Measurements from ENCODE around the gene OXNAD1. TPM values are rescaled to one million over a fixed set of nuclear protein-coding genes. Genes with fewer than 3 reads are reported as not detected.

The OXNAD1 gene
- total RNA-seq, 1 experiment from 2014 or later, result 6.6 TPM

DNA sequence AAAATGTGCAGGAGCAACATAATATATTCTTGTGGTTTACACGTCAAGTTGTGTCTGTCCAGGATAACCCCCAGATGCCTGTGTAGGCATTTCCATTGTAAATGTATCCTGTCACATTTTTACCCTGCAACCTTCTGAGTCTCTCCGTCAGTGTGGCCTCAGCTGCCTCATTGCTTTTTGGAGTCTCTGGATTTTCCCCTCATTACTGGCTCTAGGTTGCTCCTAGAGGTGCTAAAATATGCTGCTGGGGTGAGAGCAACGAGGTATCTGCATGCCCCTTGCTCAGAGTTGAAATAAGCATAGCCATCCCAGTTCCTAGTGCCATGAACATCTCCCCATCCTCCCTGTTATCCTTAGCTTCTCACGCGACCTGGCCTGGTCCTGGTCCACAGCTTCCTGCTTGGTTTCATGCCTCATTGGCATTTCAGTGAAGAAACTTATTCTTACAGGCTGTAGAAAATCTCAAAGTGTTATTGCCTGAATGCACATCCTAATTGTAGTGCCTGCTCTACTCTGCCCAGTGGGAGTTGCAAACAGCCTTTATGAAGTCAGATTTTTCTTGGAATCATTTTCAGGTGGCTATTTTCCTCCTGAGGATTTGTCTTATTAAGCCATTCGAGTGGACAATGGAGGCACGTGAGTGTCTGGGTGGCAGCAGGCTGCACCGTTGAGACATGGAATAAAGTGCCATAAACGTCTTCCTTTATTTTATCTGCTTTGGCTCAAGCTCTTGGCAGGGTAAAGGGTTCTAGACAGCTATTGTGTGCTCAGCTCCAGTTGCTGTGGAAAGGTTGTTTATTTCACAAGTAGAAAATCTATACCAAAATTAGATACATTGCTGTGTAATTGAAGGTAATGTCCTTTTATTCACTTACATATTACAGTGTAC is 33.2 kb downstream of the OXNAD1 start:
- CTCF ChIA-PET, result no interaction called here

GRCh38 chr3:16298891-16299290 is 33.9 kb downstream of the OXNAD1 start:
- no TSS peak for BruUV-seq (replicated peaks)
- no peaks in the 10 kb centered on the region for H3K4me1 ChIP-seq (ENCODE audit: control insufficient read depth, insufficient read depth, low read length)
- H3K36me3 ChIP-seq (ENCODE audit: control insufficient read depth, insufficient read depth, low read length), result no peaks in the 10 kb centered on the region
- no peaks in the 10 kb centered on the region for H3K9me3 ChIP-seq (ENCODE audit: control insufficient read depth, insufficient read depth, low read depth, low read length)
- CTCF ChIA-PET, result no interaction called here
- intact Hi-C loops (cut with micrococcal nuclease; ENCODE audit: unreplicated experiment) (no loop called here), in situ Hi-C loops (cut with HindIII; ENCODE audit: low pct_unique_long_range_greater_than_20kb, low sequenced_read_pairs) (no loop called here)
- no peak overlapping the region for H3K4me3 ChIP-seq (ENCODE audit: low read depth in 2 of 2, low read length in 2 of 2)
- no peak for DNase-seq (ENCODE audit: low read depth, low spot score)
- H3K27ac ChIP-seq (ENCODE audit: low read length), result no peak overlapping the region
- no peaks in the 10 kb centered on the region for H3K27me3 ChIP-seq (ENCODE audit: control insufficient read depth, insufficient read depth, low read length)
- ATAC-seq, result no peak
- TF ChIP-seq, protein P1, sequence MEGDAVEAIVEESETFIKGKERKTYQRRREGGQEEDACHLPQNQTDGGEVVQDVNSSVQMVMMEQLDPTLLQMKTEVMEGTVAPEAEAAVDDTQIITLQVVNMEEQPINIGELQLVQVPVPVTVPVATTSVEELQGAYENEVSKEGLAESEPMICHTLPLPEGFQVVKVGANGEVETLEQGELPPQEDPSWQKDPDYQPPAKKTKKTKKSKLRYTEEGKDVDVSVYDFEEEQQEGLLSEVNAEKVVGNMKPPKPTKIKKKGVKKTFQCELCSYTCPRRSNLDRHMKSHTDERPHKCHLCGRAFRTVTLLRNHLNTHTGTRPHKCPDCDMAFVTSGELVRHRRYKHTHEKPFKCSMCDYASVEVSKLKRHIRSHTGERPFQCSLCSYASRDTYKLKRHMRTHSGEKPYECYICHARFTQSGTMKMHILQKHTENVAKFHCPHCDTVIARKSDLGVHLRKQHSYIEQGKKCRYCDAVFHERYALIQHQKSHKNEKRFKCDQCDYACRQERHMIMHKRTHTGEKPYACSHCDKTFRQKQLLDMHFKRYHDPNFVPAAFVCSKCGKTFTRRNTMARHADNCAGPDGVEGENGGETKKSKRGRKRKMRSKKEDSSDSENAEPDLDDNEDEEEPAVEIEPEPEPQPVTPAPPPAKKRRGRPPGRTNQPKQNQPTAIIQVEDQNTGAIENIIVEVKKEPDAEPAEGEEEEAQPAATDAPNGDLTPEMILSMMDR (IDR thresholded peaks at IDR 0.05), result no peak
- TF ChIP-seq TCF7L2 (IDR thresholded peaks at IDR 0.05; ENCODE audit: low read depth, low read length) (no peak), POLR2AphosphoS5 (IDR thresholded peaks at IDR 0.05; ENCODE audit: low read depth, low read length) (no peak), SIN3A (IDR thresholded peaks at IDR 0.05; ENCODE audit: borderline replicate concordance, insufficient read depth, low read depth, low read length) (no peak)
- TF ChIP-seq, protein P2, sequence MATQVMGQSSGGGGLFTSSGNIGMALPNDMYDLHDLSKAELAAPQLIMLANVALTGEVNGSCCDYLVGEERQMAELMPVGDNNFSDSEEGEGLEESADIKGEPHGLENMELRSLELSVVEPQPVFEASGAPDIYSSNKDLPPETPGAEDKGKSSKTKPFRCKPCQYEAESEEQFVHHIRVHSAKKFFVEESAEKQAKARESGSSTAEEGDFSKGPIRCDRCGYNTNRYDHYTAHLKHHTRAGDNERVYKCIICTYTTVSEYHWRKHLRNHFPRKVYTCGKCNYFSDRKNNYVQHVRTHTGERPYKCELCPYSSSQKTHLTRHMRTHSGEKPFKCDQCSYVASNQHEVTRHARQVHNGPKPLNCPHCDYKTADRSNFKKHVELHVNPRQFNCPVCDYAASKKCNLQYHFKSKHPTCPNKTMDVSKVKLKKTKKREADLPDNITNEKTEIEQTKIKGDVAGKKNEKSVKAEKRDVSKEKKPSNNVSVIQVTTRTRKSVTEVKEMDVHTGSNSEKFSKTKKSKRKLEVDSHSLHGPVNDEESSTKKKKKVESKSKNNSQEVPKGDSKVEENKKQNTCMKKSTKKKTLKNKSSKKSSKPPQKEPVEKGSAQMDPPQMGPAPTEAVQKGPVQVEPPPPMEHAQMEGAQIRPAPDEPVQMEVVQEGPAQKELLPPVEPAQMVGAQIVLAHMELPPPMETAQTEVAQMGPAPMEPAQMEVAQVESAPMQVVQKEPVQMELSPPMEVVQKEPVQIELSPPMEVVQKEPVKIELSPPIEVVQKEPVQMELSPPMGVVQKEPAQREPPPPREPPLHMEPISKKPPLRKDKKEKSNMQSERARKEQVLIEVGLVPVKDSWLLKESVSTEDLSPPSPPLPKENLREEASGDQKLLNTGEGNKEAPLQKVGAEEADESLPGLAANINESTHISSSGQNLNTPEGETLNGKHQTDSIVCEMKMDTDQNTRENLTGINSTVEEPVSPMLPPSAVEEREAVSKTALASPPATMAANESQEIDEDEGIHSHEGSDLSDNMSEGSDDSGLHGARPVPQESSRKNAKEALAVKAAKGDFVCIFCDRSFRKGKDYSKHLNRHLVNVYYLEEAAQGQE (IDR thresholded peaks at IDR 0.05; ENCODE audit: insufficient read depth in 1 of 2, low read depth in 2 of 2, low read length in 1 of 2), result no peak
- POLR2A ChIA-PET, result no interaction called here

More for the DNA sequence above, 33.2 kb downstream of the OXNAD1 start:
- BruUV-seq (replicated peaks), result no TSS peak
- Histone ChIP-seq H3K4me1 (ENCODE audit: control insufficient read depth, insufficient read depth, low read length) (no peaks in the 10 kb centered on the region), H3K27ac (ENCODE audit: low read length) (no peak overlapping the region), H3K9me3 (ENCODE audit: control insufficient read depth, insufficient read depth, low read depth, low read length) (no peaks in the 10 kb centered on the region), H3K4me3 (ENCODE audit: low read depth in 2 of 2, low read length in 2 of 2) (no peak overlapping the region), H3K36me3 (ENCODE audit: control insufficient read depth, insufficient read depth, low read length) (no peaks in the 10 kb centered on the region), H3K27me3 (ENCODE audit: control insufficient read depth, insufficient read depth, low read length) (no peaks in the 10 kb centered on the region)
- ATAC-seq, result no peak
- POLR2A ChIA-PET, result no interaction called here
- in situ Hi-C loops (cut with HindIII; ENCODE audit: low pct_unique_long_range_greater_than_20kb, low sequenced_read_pairs), result no loop called here
- DNase-seq (ENCODE audit: low read depth, low spot score), result no peak
- TF ChIP-seq, protein P1 (IDR thresholded peaks at IDR 0.05), result no peak
- TF ChIP-seq SIN3A (IDR thresholded peaks at IDR 0.05; ENCODE audit: borderline replicate concordance, insufficient read depth, low read depth, low read length) (no peak), TCF7L2 (IDR thresholded peaks at IDR 0.05; ENCODE audit: low read depth, low read length) (no peak)
- intact Hi-C loops (cut with micrococcal nuclease; ENCODE audit: unreplicated experiment), result no loop called here
